Measurements from ENCODE around the gene ZFAND4. TPM values are rescaled to one million over a fixed set of nuclear protein-coding genes. Genes with fewer than 3 reads are reported as not detected.
"Not testable (repeated sequence)": the region's sequence is repeated elsewhere in the genome, so short reads cannot be mapped to it uniquely, and the experiment has no call there.

ZFAND4 gene
- total RNA-seq: 10 to 100 TPM; 15.3 to 26.6 (median 17.7) TPM

DNA sequence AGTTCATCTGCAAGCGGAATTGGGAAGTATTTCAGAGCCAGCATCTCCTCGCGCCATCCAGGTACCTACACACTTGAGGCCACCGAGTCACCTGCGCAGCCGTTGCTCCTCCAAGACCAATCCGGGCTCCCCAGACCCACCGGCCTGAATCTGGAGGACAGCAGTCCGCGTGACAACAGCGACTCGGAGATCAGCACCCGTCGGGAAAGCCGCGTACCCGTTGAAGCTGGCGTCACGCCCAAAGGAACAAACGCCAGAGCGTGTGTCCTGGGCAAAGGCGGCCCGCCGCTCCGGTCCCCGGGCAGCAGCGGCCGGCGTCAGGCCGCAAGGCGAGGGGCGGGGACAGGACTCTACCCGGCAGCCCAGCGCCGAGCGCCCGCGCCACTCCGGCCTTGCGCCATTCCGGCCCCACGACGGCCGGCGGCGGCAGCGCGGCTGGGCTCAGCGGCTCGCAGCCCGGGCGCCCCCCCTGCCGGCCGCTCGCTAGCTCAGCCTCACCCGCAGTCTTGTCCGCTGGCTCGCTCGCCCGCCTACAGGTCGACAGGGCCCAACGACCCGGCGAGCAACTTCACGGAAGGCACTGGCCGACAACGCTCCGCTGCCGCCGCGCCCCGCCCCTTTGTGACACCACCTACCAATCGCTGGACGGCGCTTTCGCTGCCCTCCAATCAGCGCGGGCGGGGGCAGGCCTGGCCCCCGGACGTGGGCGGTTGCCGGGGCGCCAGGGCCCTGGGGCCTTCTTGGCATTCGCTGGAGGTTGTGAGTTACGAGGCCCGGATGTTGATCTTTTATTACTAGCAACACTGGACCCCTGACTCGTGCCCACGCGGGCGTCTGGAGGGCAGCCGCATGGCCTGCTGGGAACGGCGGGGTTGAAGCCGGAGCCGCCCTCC, at the start of gene ZFAND4:
TSS of gene ZFAND4 (minus strand) at position 592 of the 893 bp plus-strand sequence. CDS start 9,047 bp downstream, outside the sequence.
- DNase-seq (ENCODE audit: low spot score in 2 of 2): peak; percentile 98 to 99
- no peaks in the 10 kb centered on the region for H3K36me3 ChIP-seq
- no peaks in the 10 kb centered on the region for H3K27me3 ChIP-seq
- peaks cover 12% of the 10 kb centered on the region for H3K4me1 ChIP-seq
- WGBS: 0% methylated on average over 3 of the region's 96 CpGs
- no peaks in the 10 kb centered on the region for H3K9me3 ChIP-seq
- TF ChIP-seq POLR2AphosphoS5 (IDR thresholded peaks at IDR 0.05): peak; percentile 40 to 70 (median 48)
- TF ChIP-seq, protein P1, sequence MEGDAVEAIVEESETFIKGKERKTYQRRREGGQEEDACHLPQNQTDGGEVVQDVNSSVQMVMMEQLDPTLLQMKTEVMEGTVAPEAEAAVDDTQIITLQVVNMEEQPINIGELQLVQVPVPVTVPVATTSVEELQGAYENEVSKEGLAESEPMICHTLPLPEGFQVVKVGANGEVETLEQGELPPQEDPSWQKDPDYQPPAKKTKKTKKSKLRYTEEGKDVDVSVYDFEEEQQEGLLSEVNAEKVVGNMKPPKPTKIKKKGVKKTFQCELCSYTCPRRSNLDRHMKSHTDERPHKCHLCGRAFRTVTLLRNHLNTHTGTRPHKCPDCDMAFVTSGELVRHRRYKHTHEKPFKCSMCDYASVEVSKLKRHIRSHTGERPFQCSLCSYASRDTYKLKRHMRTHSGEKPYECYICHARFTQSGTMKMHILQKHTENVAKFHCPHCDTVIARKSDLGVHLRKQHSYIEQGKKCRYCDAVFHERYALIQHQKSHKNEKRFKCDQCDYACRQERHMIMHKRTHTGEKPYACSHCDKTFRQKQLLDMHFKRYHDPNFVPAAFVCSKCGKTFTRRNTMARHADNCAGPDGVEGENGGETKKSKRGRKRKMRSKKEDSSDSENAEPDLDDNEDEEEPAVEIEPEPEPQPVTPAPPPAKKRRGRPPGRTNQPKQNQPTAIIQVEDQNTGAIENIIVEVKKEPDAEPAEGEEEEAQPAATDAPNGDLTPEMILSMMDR (IDR thresholded peaks at IDR 0.05): peak; percentile 42 to 58
- peak in 1 of 2 donors; percentile 52 for TF ChIP-seq POLR2A (IDR thresholded peaks at IDR 0.05)
- TF ChIP-seq EP300 (IDR thresholded peaks at IDR 0.05): no peak
- peak within 1 kb of the TSS; percentile 67 for H3K4me3 ChIP-seq
- H3K27ac ChIP-seq: peak within 1 kb of the TSS; percentile 82

DNA sequence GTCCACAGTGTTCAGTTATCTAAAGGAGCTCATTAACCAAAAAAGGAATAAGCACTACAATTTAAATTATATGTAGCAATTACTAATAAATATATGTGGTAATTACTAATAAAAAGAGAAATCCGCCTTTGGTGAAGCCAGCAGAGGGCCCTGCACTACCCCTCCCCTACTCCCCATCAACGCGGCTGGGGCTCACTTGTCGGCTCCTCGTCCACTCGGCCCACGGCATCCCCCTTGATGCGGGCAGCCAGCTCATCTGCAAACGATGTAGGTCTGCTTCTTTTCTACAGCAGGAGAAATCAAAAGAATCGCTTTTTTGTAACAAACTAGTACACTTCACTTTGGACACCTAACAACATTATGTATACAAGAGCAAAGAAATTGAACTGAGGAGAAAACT, 48.9 kb upstream of the ZFAND4 start:
- not testable (repeated sequence) for H3K4me3 ChIP-seq; DNase-seq (ENCODE audit: low spot score in 2 of 2); H3K4me1 ChIP-seq; H3K36me3 ChIP-seq; H3K27me3 ChIP-seq; H3K27ac ChIP-seq; H3K9me3 ChIP-seq
- WGBS: 68% methylated on average over 10 of the region's 10 CpGs

DNA sequence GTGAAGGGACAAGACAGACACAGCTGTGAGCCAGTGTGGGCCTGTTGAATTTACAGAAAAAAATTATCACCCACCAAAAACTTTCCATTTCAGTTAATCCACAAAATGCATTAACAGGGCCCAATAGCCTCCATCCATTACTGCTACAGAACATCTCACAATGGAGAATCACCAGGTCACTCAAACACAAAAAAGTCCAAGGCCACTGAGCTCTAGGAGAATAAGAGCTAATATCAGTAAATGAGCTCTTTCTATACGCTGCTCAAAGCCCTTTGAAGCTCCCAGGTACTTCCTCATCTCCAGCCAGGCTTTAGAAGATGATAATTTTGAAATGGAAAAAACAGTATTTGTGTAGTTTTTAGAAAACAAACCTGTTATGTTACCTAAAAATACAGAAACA, 45.1 kb upstream of the ZFAND4 start:
- WGBS: 76% methylated on average over 1 of the region's 1 CpG
- not testable (repeated sequence) for H3K4me3 ChIP-seq

DNA sequence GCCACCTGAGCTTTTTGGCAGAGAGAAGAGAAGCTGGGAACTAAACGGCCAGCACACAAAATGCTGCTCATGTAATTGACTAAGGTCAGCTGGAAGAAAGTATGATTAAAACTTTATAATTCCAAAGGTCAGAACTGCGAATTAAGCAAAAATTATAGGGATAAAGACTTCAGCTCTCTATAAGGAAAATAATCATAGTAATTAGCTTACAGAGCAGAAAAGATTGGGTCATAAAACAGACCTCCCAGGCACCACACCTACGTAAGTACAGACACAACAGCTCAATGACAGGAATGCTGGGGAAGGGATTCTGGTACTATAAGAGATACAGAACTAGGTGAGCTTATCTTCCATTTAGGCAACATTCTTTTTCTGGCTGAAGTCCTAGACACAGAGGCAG, 44.5 kb upstream of the ZFAND4 start:
- H3K27me3 ChIP-seq; H3K9me3 ChIP-seq; DNase-seq (ENCODE audit: low spot score in 2 of 2); H3K27ac ChIP-seq; H3K36me3 ChIP-seq; H3K4me3 ChIP-seq; H3K4me1 ChIP-seq: not testable (repeated sequence)
- whole genome bisulfite sequencing: 73% methylated on average over 3 of the region's 3 CpGs

More for the DNA sequence above, 45.1 kb upstream of the ZFAND4 start:
- H3K36me3 ChIP-seq; DNase-seq (ENCODE audit: low spot score in 2 of 2); H3K9me3 ChIP-seq; H3K4me1 ChIP-seq; H3K27ac ChIP-seq; H3K27me3 ChIP-seq: not testable (repeated sequence)

DNA sequence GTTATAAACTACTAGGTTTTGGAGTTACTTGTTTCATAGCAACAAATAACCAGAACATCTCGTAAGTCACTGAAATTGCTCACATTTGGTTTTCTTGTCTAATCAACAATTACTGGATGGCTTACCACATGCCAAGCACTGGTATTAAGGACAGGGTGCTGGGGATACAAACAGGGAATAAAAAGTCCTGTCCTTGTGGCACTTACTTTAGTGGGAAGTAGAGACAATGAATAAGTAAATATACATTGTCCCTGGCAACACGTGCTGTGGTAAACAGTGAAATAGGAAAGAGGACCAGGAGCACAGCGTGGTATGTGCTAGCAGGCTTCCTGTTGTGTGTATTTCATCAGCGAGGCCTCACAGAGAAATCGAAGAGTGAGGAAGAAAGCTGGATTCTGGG, 38.7 kb upstream of the ZFAND4 start:
- not testable (repeated sequence) for H3K27ac ChIP-seq; H3K4me1 ChIP-seq; DNase-seq (ENCODE audit: low spot score in 2 of 2); H3K27me3 ChIP-seq; H3K9me3 ChIP-seq; H3K36me3 ChIP-seq; H3K4me3 ChIP-seq
- 89% methylated on average over 3 of the region's 5 CpGs for WGBS

DNA sequence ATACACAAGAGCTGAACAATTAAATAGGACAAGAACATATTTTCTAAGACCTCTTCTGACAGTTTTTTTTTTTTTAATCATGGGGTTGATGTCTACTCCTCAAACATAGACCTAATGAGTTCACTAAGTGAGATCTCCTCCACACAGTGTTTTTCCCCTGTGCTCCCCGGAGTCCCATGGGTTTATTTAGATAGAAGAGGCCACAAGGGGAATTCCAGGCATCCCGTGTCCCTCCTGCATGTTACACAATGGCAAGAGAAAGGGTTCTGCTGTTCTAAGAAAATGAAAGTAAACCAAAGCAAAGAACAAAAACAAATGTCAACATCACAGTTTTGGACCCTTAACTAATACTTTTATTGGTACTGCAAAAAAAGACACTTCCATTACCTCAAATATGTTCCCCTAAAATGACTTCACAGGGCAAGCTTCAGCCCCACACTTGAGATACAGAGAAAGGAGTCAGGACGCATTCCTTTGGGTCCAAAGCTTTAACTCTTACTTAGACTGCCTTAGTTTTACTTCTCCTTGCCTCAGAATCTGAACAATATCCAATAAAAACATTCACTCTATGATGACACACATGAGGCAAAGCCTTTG, 37.7 kb upstream of the ZFAND4 start:
- WGBS: 34% methylated on average over 3 of the region's 3 CpGs
- H3K27me3 ChIP-seq; H3K4me1 ChIP-seq; H3K9me3 ChIP-seq; DNase-seq (ENCODE audit: low spot score in 2 of 2); H3K4me3 ChIP-seq; H3K27ac ChIP-seq; H3K36me3 ChIP-seq: not testable (repeated sequence)

DNA sequence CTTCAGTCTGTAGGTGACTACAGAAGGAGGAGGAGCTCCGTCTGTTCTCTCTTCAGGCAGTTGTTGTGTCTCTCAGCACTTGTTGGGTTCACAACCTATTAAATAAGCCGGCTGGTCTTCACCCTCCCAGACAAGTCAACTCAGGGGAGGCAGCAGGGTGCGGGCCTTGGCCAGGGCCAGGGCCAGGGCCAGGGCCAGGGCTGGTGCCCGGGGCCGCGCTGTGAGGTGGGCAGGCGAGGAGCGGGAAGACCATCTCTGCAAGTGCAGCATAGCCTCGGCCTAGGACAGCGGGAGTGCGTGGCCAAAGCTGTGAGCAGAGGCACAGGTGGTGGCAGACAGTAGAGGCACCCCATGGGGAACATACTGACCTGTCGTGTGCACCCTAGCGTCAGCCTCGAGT, 5.9 kb upstream of the ZFAND4 start:
- not testable (repeated sequence) for H3K4me3 ChIP-seq; H3K4me1 ChIP-seq; H3K36me3 ChIP-seq; H3K27ac ChIP-seq; H3K9me3 ChIP-seq; DNase-seq (ENCODE audit: low spot score in 2 of 2); H3K27me3 ChIP-seq
- 89% methylated on average over 6 of the region's 14 CpGs for WGBS

DNA sequence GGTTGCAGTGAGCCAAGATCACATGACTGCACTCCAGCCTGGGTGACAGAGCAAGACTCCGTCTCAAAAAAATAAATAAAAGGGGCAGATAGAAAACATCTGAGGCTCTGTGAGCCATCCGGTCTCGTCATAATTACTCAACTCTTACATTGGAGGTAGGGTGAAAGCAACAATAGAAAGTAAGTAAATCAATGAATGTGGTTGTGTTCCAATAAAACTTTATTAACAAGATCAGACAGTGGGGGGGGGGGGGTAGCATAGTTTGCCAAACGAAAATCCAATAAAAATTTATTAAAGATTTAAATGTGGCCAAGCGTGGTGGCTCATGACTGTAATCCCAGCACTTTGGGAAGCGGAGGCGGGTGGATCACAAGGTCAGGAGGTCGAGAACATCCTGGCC, 2.8 kb upstream of the ZFAND4 start:
- Histone ChIP-seq H3K36me3 (no peaks in the 10 kb centered on the region), H3K27me3 (no peaks in the 10 kb centered on the region), H3K4me1 (peaks cover 12% of the 10 kb centered on the region), H3K9me3 (no peaks in the 10 kb centered on the region), H3K4me3 (no peak overlapping the region), H3K27ac (no peak overlapping the region)
- DNase-seq (ENCODE audit: low spot score in 2 of 2): no peak
- WGBS: 86% methylated on average over 8 of the region's 8 CpGs
- TF ChIP-seq EP300 (IDR thresholded peaks at IDR 0.05) (no peak), POLR2AphosphoS5 (IDR thresholded peaks at IDR 0.05) (no peak)
- TF ChIP-seq, protein P1 (IDR thresholded peaks at IDR 0.05): no peak

All from suprapubic skin (tissue), 4 donors.